GM20431 (cell line): ENCODE results near the gene APOBEC3G.
"Not testable (repeated sequence)": the region's sequence is repeated elsewhere in the genome, so short reads cannot be mapped to it uniquely, and the experiment has no call there.

ENCODE experiments used
- in situ Hi-C: fragments of 300-500 bp; cut with MseI, MboI; formaldehyde crosslinking; loops from one replicate; pipeline ENCODE4 v1.15.0; 2020; ENCODE audit warnings: low sequenced_read_pairs; ENCODE audit not compliant: unreplicated experiment

APOBEC3G gene

DNA sequence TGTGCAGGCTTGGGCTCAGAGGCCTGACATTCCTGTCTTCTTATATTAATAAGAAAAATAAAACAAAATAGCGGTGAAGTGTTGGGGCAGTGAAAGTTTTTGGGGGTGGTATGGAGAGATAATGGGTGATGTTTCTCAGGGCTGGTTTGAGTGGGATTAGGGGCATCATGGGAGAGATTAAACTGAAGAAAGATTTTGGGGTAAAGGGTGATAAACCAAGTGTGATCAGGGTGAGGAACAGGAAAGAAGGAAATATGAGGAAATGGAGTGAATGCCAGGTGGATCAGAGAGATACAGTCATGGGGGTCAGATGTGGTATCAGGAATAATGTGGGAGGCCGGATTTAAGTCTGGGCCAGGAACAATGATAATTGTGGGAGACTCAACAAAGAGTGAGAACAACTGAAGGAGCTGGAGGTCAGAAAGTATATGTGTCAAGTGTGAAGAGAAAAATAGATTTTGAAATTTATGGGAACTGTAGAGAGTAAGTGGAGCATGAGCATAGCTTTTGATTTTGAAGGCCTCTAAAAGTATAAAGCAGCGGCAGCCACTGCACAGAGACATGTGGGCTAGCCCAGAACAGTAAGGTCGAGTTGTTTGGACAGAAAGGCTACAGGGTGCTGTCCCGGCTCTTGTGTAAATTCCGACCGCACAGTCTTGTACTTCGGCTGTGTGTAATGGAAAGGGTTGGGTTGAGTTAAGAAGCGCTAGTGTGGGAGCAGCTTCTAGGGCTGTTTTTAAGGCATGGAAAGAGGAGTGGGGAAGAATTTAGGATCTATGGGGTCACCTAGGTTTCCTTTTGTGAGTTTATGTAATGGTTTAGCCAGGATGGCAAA is 10.4 kb upstream of the APOBEC3G start:
- in situ Hi-C loops: not testable (repeated sequence)

DNA sequence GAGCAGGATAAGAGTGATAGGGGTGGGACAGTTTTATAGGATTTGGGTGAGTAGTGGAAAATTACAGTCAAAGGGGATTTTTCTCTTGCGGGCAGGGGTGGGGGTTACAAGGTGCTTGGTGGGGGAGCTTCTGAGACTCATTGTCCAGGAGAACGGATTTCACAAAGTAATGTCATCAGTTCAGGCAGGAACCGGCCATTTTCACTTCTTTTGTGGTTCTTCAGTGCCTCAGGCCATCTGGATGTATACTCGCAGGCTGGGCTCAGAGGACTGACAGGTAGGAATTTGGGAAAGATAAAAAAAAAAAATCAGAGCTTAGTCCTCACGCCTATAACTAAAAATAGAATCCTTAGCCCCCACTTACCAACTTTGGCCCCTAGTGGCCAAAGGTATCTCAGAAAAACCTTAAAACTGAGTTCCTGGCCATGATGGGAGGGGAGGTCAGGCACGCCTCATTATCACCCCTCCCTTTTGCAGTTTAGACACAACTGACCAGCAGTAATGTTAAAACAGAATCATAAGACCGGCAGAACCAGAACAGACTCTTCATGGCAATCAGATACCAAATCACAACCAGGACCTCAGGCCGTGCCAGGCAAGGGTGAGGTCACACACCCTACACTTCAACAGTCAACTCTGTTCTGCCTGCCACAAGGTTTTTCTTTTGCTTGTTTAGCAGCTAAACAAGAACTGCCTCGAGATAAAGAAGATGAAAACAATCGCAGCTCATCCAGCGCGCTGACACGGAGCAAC is 8.9 kb upstream of the APOBEC3G start:
- in situ Hi-C loops: no loop called here

DNA sequence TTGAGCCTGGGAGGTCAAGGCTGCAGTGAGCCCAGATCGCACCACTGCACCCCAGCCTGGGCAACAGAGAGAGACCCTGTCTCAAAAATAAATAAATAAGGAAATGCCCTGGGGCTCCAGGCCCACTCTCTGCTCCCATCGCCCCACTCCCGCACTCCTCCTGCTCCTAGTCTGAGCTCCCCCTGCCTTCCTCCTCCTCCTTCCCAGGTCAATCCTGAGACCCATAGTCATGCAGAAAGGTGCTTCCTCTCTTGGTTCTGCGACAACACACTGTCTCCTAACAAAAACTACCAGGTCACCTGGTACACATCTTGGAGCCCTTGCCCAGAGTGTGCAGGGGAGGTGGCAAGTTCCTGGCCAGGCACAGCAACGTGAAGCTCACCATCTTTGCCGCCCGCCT is 6.9 kb upstream of the APOBEC3G start:
- in situ Hi-C loops: no loop called here

DNA sequence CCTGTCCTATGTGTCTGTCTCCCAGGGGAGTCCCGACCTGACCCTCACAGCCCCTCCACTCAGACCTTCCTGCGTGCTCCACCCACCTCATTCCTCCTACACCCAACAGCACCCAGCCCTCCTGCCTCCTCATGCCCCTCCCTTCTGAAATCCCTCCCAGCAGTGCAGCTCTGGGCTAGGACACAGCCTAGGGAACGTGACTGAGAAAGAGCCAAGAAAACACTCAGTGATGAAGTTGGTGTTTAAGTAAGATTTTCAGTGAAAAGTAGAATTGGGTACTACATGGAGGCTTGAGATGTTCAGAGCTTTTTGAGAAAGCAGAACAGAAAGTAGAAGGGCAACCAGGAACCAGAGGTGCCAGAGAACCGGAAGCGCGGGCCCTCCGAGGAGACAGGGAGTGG is 4.5 kb upstream of the APOBEC3G start:
- in situ Hi-C loops: not testable (repeated sequence)

DNA sequence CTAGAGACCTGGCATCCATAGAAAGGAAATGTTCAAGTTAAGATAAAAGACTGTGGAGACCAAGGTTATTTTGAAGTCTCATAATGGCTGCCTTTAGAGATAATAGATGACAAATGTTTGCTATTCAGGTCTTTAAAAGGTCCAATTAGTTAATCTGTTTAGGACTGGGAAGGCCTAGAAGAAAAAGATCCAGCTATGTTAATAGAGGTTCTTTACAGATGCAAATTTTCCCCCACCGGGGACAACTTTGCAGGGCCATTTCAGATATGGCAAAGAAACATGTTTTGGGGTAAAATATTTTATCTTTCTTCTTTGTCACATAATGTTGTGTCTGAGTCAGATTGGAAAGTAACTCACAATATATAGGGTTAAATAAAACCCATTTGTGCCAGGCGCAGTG is 3.1 kb upstream of the APOBEC3G start:
- in situ Hi-C loops: no loop called here

DNA sequence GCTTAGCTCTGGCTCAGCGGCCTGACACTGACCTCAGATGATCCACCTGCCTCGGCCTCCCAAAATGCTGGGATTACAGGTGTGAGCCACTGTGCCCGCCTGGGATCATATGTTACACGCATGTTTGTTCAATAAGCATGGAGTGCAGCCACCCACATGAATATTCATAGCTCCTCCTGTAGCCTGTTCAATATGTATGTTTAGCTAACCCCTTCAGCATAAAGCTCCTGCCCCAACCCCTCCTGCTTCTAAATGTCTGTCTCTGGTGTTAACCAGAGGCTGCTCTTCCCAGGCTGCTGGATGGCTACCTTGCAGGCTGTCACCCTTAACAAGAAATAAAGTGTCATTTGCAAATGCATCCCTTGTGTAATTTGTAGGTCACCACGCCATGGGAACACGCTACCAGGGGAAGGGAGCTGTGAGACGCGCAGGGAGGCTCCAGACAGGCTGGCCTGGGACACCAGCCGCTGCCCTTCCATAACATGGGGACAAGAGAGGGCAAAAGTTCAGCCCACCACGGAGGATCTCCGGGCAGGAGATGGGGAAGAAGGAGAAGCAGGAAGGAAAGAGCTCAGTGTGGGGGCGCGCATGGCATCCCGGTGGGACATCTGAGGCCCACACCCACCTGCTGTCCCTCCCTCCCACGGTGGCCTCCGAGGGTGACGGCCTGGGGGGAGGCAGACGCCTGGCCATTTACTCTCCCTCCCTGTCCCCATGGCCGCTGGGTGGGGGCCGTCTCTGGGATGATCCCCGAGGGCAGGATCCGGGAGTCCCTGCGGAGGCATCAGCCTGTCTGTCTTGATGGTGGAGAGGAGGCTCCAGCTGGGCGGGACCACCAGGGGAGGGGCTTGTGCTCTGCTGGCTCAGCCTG is 685 bp upstream of the APOBEC3G start:
- in situ Hi-C loops: not testable (repeated sequence)

DNA sequence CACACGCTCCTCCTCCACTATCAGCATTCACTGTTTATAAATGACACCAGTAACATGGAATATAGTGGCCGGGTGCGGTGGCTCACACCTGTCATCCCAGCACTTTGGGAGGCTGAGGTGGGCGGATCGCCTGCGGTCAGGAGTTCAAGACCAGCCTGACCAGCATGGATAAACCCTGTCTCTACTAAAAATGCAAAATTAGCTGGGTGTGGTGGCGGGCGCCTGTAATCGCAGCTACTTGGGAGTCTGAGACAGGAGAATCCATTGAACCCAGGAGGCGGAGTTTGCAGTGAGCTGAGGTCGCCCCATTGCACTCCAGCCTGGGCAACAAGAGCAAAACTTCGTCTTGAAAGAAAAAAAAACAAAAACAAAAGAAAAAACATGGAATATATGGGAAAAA is 837 bp downstream of the APOBEC3G start:
- in situ Hi-C loops: not testable (repeated sequence)

DNA sequence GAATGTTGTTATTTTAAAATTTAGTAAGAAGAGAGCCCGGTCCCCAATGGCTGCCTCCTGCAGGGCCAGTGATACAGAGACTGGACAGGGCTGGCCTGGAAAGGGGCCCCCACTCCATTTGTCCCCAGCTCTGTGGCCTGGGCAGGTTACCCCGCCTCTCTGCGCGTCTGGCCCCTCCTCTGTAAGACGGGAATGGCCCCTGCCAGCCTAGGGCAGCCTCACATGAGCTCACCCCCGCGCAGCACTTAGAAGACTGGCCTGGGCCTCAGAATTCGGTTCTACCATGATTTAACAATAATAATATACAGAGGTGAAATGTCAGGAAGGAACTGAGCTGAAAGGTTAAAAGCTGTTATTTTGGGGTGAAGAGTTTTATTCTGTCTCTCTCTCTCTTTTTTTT is 1.3 kb downstream of the APOBEC3G start:
- in situ Hi-C loops: no loop called here

DNA sequence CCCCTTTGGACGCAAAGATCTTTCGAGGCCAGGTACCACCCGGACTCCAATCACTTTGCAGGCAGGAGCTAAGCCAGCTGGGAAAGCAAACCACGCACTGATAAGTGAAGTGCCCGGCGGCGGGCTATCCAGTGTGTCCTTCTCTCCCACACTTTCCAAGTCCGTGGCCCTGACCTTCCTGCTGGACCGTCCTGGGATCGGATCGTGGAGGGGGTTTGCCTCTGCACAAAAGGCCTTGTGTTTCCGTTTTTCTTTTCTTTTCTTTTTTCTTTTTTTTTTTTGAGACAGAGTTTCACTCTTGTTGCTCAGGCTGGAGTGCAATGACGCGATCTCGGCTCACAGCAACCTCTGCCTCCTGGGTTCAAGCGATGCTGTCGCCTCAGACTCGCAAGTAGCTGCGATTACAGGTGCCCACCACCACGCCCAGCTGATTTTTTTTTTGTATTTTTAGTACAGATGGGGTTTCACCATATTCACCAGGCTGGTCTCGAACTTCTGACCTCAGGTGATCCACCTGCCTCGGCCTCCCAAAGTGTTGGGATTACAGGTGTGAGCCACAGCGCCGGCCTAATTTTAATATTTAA is 2.1 kb downstream of the APOBEC3G start:
- in situ Hi-C loops: not testable (repeated sequence)

DNA sequence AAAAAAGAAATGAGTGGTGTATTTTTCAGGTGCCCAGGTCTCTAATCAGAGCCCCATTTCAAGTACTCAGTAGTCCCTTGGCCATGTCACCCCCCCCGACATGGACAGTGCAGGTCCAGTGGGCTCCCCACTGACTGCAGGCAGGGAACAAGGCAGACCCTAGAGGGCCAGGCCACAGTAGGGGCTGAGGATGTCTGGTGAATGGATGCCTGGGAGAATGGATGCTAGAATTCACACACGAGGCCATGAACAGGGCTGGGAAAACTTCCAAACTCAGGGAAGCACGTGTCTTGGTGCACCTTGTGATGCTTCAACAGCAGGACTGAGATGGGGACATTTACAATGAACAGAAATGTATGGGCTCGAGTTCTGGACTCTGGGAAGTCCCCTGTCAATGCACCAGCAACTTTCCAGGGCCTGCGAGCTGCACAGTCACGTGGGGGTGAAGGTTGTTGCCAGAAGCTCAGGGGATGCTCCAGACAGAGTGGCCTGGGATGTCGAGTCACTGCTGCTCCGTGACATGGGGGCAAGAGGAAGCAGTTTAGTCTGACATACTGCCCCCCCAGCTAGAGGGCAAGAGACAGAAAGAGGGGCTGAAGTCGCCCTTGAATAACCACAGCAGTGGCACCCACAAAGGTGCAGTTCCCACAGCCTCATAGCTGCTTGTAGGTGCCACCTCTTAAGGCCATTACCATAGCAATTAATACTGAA is 3.1 kb downstream of the APOBEC3G start:
- in situ Hi-C loops: no loop called here

DNA sequence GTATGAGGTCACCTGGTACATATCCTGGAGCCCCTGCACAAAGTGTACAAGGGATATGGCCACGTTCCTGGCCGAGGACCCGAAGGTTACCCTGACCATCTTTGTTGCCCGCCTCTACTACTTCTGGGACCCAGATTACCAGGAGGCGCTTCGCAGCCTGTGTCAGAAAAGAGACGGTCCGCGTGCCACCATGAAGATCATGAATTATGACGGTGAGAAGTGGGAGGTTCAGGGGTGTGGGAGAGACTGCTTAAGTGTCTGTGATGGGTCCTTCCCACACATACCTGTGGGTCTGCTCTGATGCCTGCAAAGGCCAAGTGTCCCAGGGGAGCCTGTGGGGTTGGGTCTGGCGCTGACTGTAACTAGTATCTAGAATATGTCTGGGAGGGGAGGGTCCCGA is 3.9 kb downstream of the APOBEC3G start:
- in situ Hi-C loops: no loop called here

DNA sequence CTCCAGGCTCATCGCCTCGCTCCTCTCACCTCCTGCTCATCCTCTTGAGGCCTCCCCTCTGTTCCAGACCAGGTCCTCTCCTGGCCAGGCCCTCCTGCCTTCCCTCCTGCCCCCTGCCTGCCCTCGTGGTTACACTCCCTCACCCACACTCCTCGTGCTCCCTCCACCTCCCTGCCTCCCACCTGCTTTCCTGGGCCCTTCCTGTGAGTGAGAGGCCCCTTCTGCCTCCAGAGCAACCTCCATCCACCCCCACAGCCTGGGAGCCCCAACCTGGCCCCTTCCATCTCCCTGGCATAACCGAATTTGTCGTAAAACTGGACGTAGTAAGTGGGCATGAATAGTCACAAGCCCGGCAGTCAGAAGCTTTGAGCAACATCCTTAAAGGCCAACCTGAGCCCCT is 4.5 kb downstream of the APOBEC3G start:
- in situ Hi-C loops: no loop called here

DNA sequence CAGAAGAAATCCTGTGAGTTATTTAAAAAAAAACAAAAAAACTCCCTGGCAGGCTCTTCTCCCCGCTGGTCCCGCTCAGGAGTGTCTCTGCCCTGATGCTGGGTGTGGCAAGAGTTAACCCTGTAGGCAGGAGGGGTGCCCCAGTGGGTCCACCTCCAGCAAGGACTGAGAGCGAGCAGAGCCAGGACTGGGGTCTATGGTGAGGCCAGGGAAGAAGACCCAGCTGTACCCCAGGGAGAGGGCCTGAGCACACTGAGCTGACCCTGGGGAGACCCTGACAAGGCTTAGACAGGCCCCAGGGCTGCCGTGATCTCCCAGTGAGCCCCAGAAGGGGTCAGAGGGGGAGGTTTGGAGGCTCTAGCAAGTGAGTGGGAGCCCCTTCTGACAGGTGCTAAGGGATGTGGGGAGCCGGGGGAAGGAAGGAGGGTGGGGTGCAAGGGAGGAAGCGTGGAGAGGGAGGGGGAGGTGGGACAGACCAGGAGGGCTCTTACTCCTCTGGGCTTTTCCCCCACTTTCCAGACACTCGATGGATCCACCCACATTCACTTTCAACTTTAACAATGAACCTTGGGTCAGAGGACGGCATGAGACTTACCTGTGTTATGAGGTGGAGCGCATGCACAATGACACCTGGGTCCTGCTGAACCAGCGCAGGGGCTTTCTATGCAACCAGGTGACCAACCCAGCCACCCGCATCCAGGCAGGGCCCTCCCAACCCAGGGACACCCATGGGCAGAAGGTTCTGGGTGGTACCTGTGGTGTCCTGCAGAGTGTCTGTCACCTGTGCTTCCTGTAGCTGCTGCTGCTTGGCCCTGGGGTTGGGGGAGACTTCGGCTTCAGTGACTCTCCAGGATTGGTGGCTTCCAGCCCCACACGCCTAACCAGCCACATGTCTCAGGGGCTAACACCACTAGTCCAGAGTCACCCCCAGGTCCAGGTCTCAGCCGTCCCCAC is 6.4 kb downstream of the APOBEC3G start:
- in situ Hi-C loops: no loop called here

DNA sequence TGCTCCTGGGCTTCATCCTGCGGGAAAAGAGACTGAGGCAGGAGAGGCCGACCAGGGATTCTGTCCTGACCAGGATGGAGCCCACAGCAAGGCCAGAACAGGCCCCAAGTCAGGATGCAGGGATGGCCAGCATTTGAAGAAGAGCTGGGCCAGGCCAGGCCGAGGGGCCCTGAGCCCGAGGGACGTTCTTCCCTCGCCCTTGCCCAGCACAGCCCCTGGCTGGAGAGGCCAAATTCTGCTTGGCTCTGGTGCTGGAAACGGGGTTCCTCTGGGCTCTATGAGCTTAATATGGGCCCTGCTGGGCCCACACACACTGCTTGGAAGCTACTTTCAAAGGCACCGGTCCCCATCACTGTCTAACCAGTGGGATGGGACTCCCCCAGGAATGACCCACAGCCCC is 7.6 kb downstream of the APOBEC3G start:
- in situ Hi-C loops: no loop called here

DNA sequence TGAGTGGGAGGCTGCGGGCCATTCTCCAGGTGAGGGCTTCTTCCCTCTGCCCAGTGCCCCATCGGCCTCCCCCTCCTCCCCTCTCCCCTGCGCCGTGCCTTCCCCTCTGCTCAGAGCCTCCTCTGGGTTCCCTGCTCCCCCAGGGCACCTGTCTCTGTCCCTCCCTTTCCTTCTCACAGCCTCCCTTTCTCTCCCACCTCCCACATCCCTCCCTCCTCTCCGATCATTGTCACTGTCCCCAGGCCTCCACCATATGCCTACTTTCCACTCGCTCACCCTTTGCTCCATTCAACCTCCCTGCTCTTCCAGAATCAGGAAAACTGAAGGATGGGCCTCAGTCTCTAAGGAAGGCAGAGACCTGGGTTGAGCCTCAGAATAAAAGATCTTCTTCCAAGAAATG is 10.0 kb downstream of the APOBEC3G start:
- in situ Hi-C loops: no loop called here

DNA sequence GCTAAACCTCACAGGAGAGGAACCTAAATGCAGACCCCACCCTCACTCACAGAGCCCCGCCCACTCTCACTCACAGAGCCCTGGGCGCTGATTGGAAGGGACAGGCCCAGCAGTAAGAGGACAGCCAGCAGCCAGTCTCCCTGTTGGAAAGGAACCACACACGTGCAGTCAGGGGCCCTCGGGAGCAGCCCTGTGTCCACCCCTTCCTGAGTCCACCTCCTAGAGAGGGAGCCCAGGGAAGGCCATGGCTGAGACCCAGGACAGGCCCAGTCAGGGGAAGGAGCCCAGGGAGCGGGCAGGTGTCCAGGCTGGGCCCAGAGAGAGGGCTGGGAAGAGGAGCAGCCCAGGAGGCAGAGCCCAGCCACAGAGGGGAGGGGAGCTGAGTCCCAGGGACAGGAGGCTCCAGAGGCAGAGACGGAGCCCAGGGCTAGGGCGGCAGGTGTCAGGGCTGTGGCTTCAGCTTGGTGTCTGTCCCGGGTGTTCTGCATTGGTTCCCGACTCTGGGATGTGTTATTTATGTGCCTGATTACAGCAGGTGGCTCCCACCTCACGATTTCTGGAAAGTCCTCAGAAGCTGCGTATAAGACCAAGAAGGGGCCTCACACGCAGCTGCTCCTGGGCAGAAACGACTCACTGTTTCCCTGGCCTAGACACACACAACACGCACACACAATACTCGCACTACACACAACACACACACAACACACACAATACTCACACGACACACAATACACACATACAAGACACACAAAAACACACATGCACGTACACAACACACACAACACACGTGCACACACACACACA is 11.0 kb downstream of the APOBEC3G start:
- in situ Hi-C loops: no loop called here

DNA sequence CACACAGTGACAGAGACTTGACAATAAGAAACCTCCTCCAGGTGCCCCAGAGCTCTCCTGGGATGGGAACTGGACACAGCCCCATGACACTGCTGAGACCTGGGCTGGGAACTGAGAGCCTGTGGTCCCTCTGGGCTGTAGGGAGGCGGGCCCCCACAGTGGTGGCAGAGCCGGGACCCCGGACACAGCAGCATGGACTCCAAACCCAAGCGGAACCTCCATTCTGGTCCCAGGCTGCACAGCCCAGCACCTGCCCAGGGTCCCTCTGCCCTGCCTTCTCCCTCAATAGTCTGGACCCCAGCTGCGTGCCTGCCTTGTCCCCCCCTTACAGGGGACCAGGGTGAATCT is 11.6 kb downstream of the APOBEC3G start:
- in situ Hi-C loops: no loop called here

DNA sequence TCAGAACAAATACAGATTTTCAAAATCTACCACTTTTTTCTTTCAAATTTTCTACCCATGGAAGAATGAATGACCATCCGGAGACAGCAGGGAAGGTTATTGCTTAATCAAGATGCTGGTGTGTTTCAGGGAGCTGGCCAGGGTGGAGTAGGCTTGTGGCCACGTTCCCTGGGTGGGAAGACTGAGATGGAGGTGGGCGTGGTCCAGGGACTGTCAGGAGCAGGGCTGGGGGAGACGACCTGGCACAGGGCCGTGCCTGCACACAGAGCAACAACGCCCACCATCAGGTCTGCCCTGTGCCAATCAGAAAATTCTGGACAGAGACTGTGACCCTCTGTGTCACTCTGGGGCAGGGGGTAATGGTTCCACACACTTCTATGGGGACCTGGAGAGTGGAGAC is 12.9 kb downstream of the APOBEC3G start:
- in situ Hi-C loops: no loop called here
